HepG2 (cell line): ENCODE measurements around the gene GP1BA. TPM values are rescaled to one million over a fixed set of nuclear protein-coding genes. Genes with fewer than 3 reads are reported as not detected.

Experiments used
- ARNTL ChIP-seq: sonication (generic); formaldehyde crosslinking; IDR thresholded peaks from 2 replicates; pipeline ENCODE4 v1.4.0; 2020; ENCODE audit warnings: mild to moderate bottlenecking, missing genetic modification reagents
- CENPBD1 ChIP-seq: sonication (generic); formaldehyde crosslinking; IDR thresholded peaks from 2 replicates; pipeline ENCODE4 v1.8.0; 2022; ENCODE audit warnings: missing genetic modification reagents, low read depth, mild to moderate bottlenecking, borderline replicate concordance
- ELF4 ChIP-seq: sonication (generic); formaldehyde crosslinking; IDR thresholded peaks from 2 replicates; pipeline ENCODE4 v1.5.0; 2020; ENCODE audit warnings: missing genetic modification reagents, mild to moderate bottlenecking, moderate library complexity, borderline replicate concordance
- FOXM1 ChIP-seq: sonication (generic); formaldehyde crosslinking; IDR thresholded peaks from 2 replicates; pipeline ENCODE4 v1.5.0; 2020; ENCODE audit warnings: missing genetic modification reagents
- GABPA ChIP-seq, 2 experiments: IDR thresholded peaks; 2 replicates each; pipeline ENCODE4 v1.6.1; 2011 to 2016; ENCODE audit warnings: low read depth in 2 of 2, low read length in 1 of 2, missing biosample characterization in 1 of 2, missing genetic modification characterization in 1 of 2
- GABPB1 ChIP-seq: IDR thresholded peaks from 2 replicates; pipeline ENCODE4 v1.6.1; 2016; ENCODE audit warnings: mild to moderate bottlenecking, missing genetic modification reagents, moderate library complexity, missing compliant biosample characterization
- KLF12 ChIP-seq: sonication (generic); formaldehyde crosslinking; IDR thresholded peaks from 2 replicates; pipeline ENCODE4 v1.4.0; 2020; ENCODE audit warnings: missing genetic modification reagents, borderline replicate concordance
- LRRFIP1 ChIP-seq: sonication (generic); formaldehyde crosslinking; conservative IDR thresholded peaks from 2 replicates; pipeline ENCODE4 v1.4.0; 2020; ENCODE audit warnings: missing genetic modification reagents
- PRDM10 ChIP-seq: sonication (generic); formaldehyde crosslinking; IDR thresholded peaks from 2 replicates; pipeline ENCODE4 v1.4.0; 2020; ENCODE audit warnings: low read depth, missing genetic modification reagents
- PRDM15 ChIP-seq: sonication (generic); formaldehyde crosslinking; IDR thresholded peaks from 2 replicates; pipeline ENCODE4 v1.4.0; 2020; ENCODE audit warnings: missing genetic modification reagents
- RXRB ChIP-seq: IDR thresholded peaks from 2 replicates; pipeline ENCODE4 v1.6.1; 2016; ENCODE audit warnings: borderline replicate concordance, missing genetic modification reagents, missing compliant biosample characterization
- SMAD9 ChIP-seq: sonication (generic); formaldehyde crosslinking; IDR thresholded peaks from 2 replicates; pipeline ENCODE4 v1.5.1; 2020; ENCODE audit warnings: mild to moderate bottlenecking, missing genetic modification reagents
- SRF ChIP-seq: IDR thresholded peaks from 2 replicates; pipeline ENCODE4 v1.6.1; 2011; ENCODE audit warnings: mild to moderate bottlenecking, low read depth, low read length, moderate library complexity
- ZNF10 ChIP-seq: sonication (generic); formaldehyde crosslinking; IDR thresholded peaks from 2 replicates; pipeline ENCODE4 v1.4.0; 2020; ENCODE audit warnings: mild to moderate bottlenecking, low read depth, missing genetic modification reagents, borderline replicate concordance
- ZNF260 ChIP-seq: sonication (generic); formaldehyde crosslinking; IDR thresholded peaks from 2 replicates; pipeline ENCODE4 v1.4.0; 2020; ENCODE audit warnings: missing genetic modification reagents, low read depth, mild to moderate bottlenecking, borderline replicate concordance
- ZNF563 ChIP-seq: sonication (generic); formaldehyde crosslinking; IDR thresholded peaks from 2 replicates; pipeline ENCODE4 v1.8.0; 2022; ENCODE audit warnings: mild to moderate bottlenecking, moderate library complexity, missing genetic modification reagents
- ZNF720 ChIP-seq: sonication (generic); formaldehyde crosslinking; IDR thresholded peaks from 2 replicates; pipeline ENCODE4 v1.4.0; 2020; ENCODE audit warnings: missing genetic modification reagents
- ZNF772 ChIP-seq: sonication (generic); formaldehyde crosslinking; IDR thresholded peaks from 2 replicates; pipeline ENCODE4 v1.5.0; 2020; ENCODE audit warnings: mild to moderate bottlenecking, missing genetic modification reagents
- polyA plus RNA-seq, 8 experiments: library from polyadenylated mRNA; depleted of rRNA in 3 of 8; stranded (reverse) in 7 of 8; unstranded in 1 of 8; fragments of >200 nt; fragmentation: Illumina TruSeq in 4 of 8; extraction: Trizol in 4 of 8; gene quantifications; 2 replicates each; pipeline versions ENCODE4 v1.2.1 to v1.2.3, GENCODE V29; 2011 to 2016; ENCODE audit warnings: low read depth in 4 of 8, missing spikeins in 1 of 8, mixed read lengths in 1 of 8; ENCODE audit not compliant: insufficient read depth in 1 of 8
- total RNA-seq, 5 experiments: library from RNA; depleted of rRNA; stranded (reverse); fragments of >200 nt; fragmentation: Illumina TruSeq; extraction: Trizol; gene quantifications; 2 replicates each; pipeline ENCODE4 v1.2.3, GENCODE V29; 2016; ENCODE audit warnings: low read depth in 1 of 5

Gene GP1BA
- total and polyA plus RNA-seq, 2 of the 13 experiments (the other 11 are each of a cell fraction or from before 2014, with no cell fraction given), result not detected

GRCh38 chr17:4948166-4948930, 16.3 kb downstream of the GP1BA start, which contains the start of gene PFN1 (continued):
- TF ChIP-seq GABPA (IDR thresholded peaks at IDR 0.05; ENCODE audit: low read depth, low read length) (peak; percentile 56), GABPA (CRISPR knock-in tag; IDR thresholded peaks at IDR 0.05; ENCODE audit: low read depth) (peak; percentile 68), ZNF772 (CRISPR knock-in tag) (peak; percentile 74; the same call in 1 of the 2 replicates), ZNF260 (CRISPR knock-in tag) (no peak), SMAD9 (CRISPR knock-in tag) (0 out of 2 replicates have a peak, but pooled peaks have one; percentile 57), ELF4 (CRISPR knock-in tag) (no peak), KLF12 (CRISPR knock-in tag) (0 out of 2 replicates have a peak, but pooled peaks have one; percentile 58), GABPB1 (CRISPR knock-in tag) (peak; percentile 53; the same call in 1 of the 2 replicates), RXRB (CRISPR knock-in tag) (no peak), ARNTL (CRISPR knock-in tag) (no peak; the same call in 1 of the 2 replicates), PRDM15 (CRISPR knock-in tag) (peak; percentile 45; the same call in 1 of the 2 replicates), ZNF720 (no peak), SRF (no peak), LRRFIP1 (CRISPR knock-in tag) (no peak), ZNF10 (CRISPR knock-in tag) (no peak), FOXM1 (CRISPR knock-in tag) (0 out of 2 replicates have a peak, but pooled peaks have one; percentile 65), ZNF563 (CRISPR knock-in tag) (0 out of 2 replicates have a peak, but pooled peaks have one; percentile 16), PRDM10 (CRISPR knock-in tag) (peak; percentile 94), CENPBD1 (CRISPR knock-in tag) (no peak)
